Fibroblast of lung (primary cell): ENCODE data around the gene OR14I1.

ENCODE experiments used
- EZH2 ChIP-seq: IDR thresholded peaks from 2 replicates; pipeline ENCODE4 v1.5.1; 2012; ENCODE audit warnings: low read length, control low read depth, mild to moderate bottlenecking; ENCODE audit errors: missing control alignments
- TF ChIP-seq, protein P1 (sequence below), 2 donors: IDR thresholded peaks in 1 of 2; conservative IDR thresholded peaks in 1 of 2; 1 replicate in 1 of 2; 2 replicates in 1 of 2; pipeline ENCODE4 v1.5.1; 2011 to 2012; ENCODE audit warnings: low read length in 2 of 2, control low read depth in 1 of 2, inconsistent platforms in 1 of 2, low read depth in 1 of 2, mild to moderate bottlenecking in 1 of 2

DNA sequence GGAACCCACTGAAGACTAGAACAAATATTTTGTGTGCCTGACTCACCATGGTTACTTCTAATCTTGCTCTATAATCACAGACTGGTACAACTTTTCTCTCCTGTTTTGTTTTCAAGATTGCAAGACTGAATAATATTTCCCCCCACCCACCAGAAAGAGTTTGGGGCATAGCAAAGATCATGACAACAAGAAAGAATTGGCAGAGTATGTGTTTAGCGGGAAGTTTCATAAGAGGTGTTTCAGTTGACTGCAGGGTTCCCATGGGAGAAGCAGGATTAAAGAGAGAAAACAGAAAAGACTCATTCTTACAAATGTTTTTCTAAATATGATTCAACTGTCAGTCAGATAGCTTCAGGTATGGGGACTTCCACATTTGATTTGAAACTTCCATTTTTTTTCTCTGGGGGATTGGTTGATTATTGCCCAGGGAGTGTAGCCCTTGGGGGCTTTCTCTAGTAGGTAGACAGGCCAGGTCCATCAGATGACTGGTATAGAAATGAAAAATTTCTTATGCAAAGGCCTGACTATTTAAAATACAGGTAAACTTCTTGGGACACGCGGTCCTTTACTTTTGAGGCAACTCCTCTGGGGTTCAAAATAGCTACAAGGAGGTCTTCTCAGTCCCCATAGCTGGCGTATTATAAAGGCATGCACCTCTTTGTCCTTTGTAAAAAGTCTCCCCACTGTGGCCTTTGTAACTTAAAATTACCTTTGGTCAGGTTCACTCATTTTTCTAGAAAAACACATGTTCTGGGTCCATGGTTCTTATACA is 13.9 kb downstream of the OR14I1 start:
- no peak for TF ChIP-seq EZH2
- TF ChIP-seq, protein P1, sequence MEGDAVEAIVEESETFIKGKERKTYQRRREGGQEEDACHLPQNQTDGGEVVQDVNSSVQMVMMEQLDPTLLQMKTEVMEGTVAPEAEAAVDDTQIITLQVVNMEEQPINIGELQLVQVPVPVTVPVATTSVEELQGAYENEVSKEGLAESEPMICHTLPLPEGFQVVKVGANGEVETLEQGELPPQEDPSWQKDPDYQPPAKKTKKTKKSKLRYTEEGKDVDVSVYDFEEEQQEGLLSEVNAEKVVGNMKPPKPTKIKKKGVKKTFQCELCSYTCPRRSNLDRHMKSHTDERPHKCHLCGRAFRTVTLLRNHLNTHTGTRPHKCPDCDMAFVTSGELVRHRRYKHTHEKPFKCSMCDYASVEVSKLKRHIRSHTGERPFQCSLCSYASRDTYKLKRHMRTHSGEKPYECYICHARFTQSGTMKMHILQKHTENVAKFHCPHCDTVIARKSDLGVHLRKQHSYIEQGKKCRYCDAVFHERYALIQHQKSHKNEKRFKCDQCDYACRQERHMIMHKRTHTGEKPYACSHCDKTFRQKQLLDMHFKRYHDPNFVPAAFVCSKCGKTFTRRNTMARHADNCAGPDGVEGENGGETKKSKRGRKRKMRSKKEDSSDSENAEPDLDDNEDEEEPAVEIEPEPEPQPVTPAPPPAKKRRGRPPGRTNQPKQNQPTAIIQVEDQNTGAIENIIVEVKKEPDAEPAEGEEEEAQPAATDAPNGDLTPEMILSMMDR (conservative IDR thresholded peaks at IDR 0.05 in 1 of 2, IDR thresholded peaks at IDR 0.05 in 1 of 2; ENCODE audit: low read depth in 1 of 2, low read length in 2 of 2), result no peak
